Parathyroid adenoma (tissue), 2 donors: ENCODE results near the gene CNN2.

Experiments
- H2AFZ ChIP-seq: fragments of 300-600 bp; sonication (generic); one replicate; pipeline ENCODE4 v1.7.0; 2017; ENCODE audit warnings: antibody characterized with exemption, mild to moderate bottlenecking
- H3K27ac ChIP-seq: fragments of 300-600 bp; sonication (generic); one replicate; pipeline ENCODE4 v1.7.0; 2017
- H3K27me3 ChIP-seq: fragments of 300-600 bp; sonication (generic); one replicate; pipeline ENCODE4 v1.7.0; 2017; ENCODE audit warnings: low read length; ENCODE audit not compliant: control insufficient read depth, insufficient read depth
- H3K36me3 ChIP-seq: fragments of 300-600 bp; sonication (generic); one replicate; pipeline ENCODE4 v1.7.0; 2017; ENCODE audit warnings: low read length; ENCODE audit not compliant: control insufficient read depth, insufficient read depth
- H3K4me1 ChIP-seq: fragments of 300-600 bp; sonication (generic); one replicate; pipeline ENCODE4 v1.7.0; 2017; ENCODE audit warnings: control low read depth
- H3K4me2 ChIP-seq: fragments of 300-600 bp; sonication (generic); one replicate; pipeline ENCODE4 v1.7.0; 2017; ENCODE audit warnings: low read length
- H3K4me3 ChIP-seq: fragments of 300-600 bp; sonication (generic); one replicate; pipeline ENCODE4 v1.7.0; 2017; ENCODE audit warnings: low read depth, low read length
- H3K79me2 ChIP-seq: fragments of 300-600 bp; sonication (generic); one replicate; pipeline ENCODE4 v1.7.0; 2017; ENCODE audit warnings: control low read depth
- H3K9ac ChIP-seq: fragments of 300-600 bp; sonication (generic); one replicate; pipeline ENCODE4 v1.7.0; 2017; ENCODE audit warnings: mild to moderate bottlenecking
- H3K9me3 ChIP-seq: fragments of 300-600 bp; sonication (generic); one replicate; pipeline ENCODE4 v1.7.0; 2017; ENCODE audit warnings: low read length; ENCODE audit not compliant: control insufficient read depth
- TF ChIP-seq, protein P1 (sequence below): fragments of 300-600 bp; sonication (generic); IDR thresholded peaks from one replicate; pipeline ENCODE4 v1.7.0; 2017; ENCODE audit warnings: antibody characterized with exemption, mild to moderate bottlenecking
- donor health status: primary hyperparathyroidism.

The CNN2 gene

DNA sequence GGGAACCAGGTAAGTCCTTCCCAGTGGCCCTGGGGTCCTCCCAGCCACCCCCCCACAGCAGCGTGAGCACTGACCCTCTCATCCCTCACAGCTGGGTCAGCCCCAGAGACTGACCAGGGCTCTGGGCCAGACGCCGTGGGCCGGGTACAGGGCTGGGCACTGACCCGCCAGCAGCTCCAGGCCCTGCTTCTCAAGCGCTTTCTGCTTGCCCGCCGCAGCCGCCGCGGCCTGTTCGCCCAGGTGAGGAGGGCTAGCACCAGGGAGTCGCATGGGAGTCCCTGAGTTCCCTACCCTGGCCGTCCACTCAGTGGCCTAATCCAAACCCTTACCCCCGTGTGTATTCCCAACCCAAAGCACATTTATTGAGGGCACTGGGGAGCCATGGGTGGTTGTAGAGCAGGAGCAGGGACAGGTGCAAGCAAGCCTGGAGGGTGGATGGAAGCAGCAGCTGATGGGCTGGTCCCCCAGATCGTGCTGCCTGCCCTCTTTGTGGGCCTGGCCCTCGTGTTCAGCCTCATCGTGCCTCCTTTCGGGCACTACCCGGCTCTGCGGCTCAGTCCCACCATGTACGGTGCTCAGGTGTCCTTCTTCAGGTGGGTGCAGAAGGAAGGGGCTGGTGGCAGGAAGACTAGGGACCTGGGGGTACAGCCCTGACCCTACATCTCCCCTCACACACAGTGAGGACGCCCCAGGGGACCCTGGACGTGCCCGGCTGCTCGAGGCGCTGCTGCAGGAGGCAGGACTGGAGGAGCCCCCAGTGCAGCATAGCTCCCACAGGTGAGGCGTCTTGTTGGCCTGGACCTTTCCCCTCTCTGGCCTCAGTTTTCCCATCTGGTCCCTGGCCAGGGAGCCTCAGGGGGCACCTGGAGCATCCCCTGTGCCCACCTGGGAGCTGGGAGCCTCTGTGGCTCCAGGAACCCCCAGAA lies 28.0 kb downstream of the CNN2 start:
- no peak overlapping the region for H3K4me3 ChIP-seq
- H3K9me3 ChIP-seq = no peaks in the 10 kb centered on the region
- H3K4me1 ChIP-seq = no peaks in the 10 kb centered on the region
- H3K4me2 ChIP-seq = no peak overlapping the region
- H2AFZ ChIP-seq = no peak overlapping the region
- TF ChIP-seq, protein P1, sequence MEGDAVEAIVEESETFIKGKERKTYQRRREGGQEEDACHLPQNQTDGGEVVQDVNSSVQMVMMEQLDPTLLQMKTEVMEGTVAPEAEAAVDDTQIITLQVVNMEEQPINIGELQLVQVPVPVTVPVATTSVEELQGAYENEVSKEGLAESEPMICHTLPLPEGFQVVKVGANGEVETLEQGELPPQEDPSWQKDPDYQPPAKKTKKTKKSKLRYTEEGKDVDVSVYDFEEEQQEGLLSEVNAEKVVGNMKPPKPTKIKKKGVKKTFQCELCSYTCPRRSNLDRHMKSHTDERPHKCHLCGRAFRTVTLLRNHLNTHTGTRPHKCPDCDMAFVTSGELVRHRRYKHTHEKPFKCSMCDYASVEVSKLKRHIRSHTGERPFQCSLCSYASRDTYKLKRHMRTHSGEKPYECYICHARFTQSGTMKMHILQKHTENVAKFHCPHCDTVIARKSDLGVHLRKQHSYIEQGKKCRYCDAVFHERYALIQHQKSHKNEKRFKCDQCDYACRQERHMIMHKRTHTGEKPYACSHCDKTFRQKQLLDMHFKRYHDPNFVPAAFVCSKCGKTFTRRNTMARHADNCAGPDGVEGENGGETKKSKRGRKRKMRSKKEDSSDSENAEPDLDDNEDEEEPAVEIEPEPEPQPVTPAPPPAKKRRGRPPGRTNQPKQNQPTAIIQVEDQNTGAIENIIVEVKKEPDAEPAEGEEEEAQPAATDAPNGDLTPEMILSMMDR = no peak
- H3K27ac ChIP-seq = no peak overlapping the region
- no peaks in the 10 kb centered on the region for H3K79me2 ChIP-seq
- H3K36me3 ChIP-seq = no peaks in the 10 kb centered on the region
- no peak overlapping the region for H3K9ac ChIP-seq
- H3K27me3 ChIP-seq = no peaks in the 10 kb centered on the region

DNA sequence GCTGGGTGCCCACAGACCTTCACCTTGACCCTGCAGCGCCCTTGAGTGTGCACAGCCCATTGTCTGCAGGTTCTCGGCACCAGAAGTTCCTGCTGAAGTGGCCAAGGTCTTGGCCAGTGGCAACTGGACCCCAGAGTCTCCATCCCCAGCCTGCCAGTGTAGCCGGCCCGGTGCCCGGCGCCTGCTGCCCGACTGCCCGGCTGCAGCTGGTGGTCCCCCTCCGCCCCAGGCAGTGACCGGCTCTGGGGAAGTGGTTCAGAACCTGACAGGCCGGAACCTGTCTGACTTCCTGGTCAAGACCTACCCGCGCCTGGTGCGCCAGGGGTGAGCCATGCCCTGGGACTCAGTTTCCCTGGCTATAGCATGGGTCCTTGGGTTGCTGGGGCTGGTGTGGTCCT lies 28.6 kb downstream of the CNN2 start:
- Histone ChIP-seq H3K36me3 (no peaks in the 10 kb centered on the region), H3K4me2 (no peak overlapping the region), H3K27ac (no peak overlapping the region), H3K4me1 (no peaks in the 10 kb centered on the region), H2AFZ (no peak overlapping the region), H3K9me3 (no peaks in the 10 kb centered on the region), H3K79me2 (no peaks in the 10 kb centered on the region), H3K4me3 (no peak overlapping the region), H3K27me3 (no peaks in the 10 kb centered on the region), H3K9ac (no peak overlapping the region)
- TF ChIP-seq, protein P1 = no peak

DNA sequence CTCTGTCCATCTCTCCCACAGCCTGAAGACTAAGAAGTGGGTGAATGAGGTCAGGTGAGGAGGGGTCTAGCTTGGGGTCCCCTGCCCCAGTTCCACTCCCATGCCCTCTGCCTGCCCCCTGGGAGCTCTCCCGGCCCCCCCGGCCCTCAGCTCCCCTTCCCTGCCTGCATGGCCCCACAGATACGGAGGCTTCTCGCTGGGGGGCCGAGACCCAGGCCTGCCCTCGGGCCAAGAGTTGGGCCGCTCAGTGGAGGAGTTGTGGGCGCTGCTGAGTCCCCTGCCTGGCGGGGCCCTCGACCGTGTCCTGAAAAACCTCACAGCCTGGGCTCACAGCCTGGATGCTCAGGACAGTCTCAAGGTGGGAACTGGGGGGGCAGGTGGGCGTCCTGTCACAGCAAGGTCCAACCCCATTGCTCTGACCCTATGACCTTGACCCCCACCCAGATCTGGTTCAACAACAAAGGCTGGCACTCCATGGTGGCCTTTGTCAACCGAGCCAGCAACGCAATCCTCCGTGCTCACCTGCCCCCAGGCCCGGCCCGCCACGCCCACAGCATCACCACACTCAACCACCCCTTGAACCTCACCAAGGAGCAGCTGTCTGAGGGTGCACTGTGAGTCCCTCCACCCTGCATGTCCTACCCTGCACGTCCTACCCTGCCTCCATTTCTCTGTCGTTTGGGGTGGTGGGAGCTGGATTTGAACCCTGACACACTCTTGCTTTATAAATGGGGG lies 29.6 kb downstream of the CNN2 start:
- Histone ChIP-seq H3K4me3 (no peak overlapping the region), H3K4me1 (no peaks in the 10 kb centered on the region), H3K9me3 (no peaks in the 10 kb centered on the region), H3K4me2 (no peak overlapping the region), H3K27me3 (no peaks in the 10 kb centered on the region), H3K9ac (no peak overlapping the region), H3K79me2 (no peaks in the 10 kb centered on the region), H3K27ac (no peak overlapping the region), H2AFZ (no peak overlapping the region), H3K36me3 (no peaks in the 10 kb centered on the region)
- TF ChIP-seq, protein P1 = no peak

DNA sequence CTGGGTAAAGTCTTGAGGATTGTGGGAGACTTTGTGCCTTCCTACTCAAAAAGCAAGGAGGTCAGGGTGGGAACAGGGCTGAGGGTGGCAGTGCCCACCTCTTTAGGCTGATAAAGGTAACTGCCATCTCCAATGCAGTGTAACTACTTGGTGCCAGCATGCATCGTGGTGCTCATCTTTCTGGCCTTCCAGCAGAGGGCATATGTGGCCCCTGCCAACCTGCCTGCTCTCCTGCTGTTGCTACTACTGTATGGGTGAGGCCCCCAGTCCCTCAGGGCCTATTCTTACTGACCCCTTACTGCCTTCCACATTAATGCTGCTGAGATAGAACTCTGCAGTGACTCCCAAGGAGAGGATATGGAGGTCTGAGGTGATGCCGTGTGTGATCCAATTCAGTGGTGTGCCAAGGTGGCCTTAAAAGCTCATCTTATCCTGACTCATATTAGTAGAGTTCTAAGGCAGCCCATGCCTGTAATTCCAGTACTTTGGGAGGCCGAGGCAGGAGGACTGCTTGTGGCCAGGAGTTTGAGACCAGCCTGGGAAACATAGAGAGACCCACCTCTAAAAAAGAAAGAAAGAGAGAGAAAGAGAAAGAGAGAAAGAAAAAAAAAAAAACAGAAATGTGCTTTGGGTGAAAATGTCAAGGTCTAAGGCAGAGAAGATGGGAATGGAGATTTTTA lies 30.9 kb downstream of the CNN2 start:
- no peak overlapping the region for H3K4me2 ChIP-seq
- no peak overlapping the region for H3K9ac ChIP-seq
- H3K27ac ChIP-seq = no peak overlapping the region
- no peak overlapping the region for H3K4me3 ChIP-seq
- H3K27me3 ChIP-seq = no peaks in the 10 kb centered on the region
- H3K36me3 ChIP-seq = no peaks in the 10 kb centered on the region
- no peaks in the 10 kb centered on the region for H3K9me3 ChIP-seq
- no peaks in the 10 kb centered on the region for H3K4me1 ChIP-seq
- H2AFZ ChIP-seq = no peak overlapping the region
- no peaks in the 10 kb centered on the region for H3K79me2 ChIP-seq
- TF ChIP-seq, protein P1 = no peak
